Dermis blood vessel endothelial cell (primary cell): ENCODE data around the gene MLH1. TPM values are rescaled to one million over a fixed set of nuclear protein-coding genes. Genes with fewer than 3 reads are reported as not detected.
"Not testable (repeated sequence)": the region's sequence is repeated elsewhere in the genome, so short reads cannot be mapped to it uniquely, and the experiment has no call there.

Experiments used
- DNase-seq: peaks from one replicate; pipeline ENCODE4 v3.0.0; 2010
- total RNA-seq: library from RNA; depleted of rRNA; stranded (reverse); fragments of >200 nt; gene quantifications from 2 replicates; pipeline ENCODE4 v1.2.3, GENCODE V29; 2014

The MLH1 gene
- total RNA-seq, 1 donor from 2014 or later, result 33.2 TPM

- DNase-seq, result no peak
Observed at GRCh38 chr3:37039161-37039846, 46.0 kb downstream of the MLH1 start.

DNA sequence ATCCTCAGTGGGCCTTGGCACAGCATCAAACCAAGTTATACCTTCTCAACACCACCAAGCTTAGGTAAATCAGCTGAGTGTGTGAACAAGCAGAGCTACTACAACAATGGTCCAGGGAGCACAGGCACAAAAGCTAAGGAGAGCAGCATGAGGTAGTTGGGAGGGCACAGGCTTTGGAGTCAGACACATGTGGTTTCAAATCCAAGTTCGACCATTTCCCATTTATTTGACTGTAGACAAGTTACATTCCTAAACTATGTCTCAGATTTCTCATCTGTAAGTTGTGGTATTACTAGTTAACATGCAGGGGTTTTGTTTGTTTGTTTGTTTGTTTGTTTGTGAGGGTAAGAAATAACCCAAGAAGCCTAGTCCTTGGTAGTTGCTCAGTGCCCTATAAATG, 46.9 kb downstream of the MLH1 start:
- DNase-seq, result no peak

GRCh38 chr3:37041546-37042195, 48.4 kb downstream of the MLH1 start:
- peak; percentile 20 for DNase-seq

DNA sequence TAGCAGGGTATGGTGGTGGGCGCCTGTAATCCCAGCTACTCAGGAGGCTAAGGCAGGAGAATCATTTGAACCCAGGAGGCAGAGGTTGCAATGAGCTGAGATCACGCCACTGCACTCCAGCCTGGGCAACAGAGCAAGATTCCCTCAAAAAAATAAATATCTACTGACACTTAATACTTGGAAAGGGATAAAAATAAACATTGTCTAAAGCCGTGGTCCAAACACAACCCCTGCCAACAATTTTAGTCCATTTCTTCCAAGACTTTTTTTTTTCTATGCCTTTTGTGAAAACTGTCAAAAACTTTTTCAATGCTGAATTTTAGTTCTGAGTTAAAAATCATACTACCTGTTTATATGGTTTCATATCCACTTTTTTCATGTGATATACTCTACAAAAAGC, 49.4 kb downstream of the MLH1 start:
- not testable (repeated sequence) for DNase-seq

- DNase-seq, result peak; percentile 57
Observed at GRCh38 chr3:37050282-37050681, 57.0 kb downstream of the MLH1 start.

DNA sequence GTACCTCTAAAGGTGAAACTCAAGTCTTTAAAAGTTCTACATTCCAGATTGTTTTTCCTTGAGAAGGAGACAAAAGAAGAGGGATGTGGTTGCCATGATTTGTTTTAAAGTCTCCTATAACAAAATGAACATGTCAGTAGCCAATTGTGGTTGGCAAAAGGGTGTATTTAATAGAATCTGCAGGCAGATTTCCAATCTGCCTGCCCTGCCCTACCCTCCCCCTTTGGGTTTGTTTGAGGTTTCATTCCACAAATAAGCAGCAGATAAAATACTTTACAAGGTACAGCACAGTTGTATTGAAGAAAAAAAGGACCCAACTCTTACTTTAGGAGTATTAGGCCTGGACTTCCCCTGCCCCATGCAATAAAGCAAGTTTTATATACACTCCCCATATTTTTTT, 59.5 kb downstream of the MLH1 start:
- DNase-seq, result no peak

GRCh38 chr3:37053337-37053736, 60.0 kb downstream of the MLH1 start:
- no peak for DNase-seq

- no peak for DNase-seq
Observed at GRCh38 chr3:37053753-37054152, 60.4 kb downstream of the MLH1 start.

GRCh38 chr3:37054370-37054769, 61.1 kb downstream of the MLH1 start:
- DNase-seq, result peak; percentile 79

DNA sequence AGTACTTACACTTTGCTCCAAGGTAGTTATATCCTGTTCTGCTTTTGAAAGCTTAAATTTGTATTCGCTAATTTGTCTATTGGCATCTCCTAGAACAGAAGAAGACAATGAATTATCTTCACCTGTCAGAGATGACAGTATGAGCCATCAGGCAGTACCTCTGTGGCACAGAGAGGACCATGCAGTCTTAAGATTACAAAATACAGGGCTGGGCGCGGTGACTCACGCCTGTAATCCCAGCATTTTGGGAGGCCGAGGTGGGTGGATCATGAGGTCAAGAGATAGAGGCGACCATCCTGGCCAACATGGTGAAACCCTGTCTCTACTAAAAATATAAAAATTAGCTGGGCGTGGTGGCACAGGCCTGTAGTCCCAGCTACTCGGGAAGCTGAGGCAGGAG, 61.8 kb downstream of the MLH1 start:
- DNase-seq, result not testable (repeated sequence)

- no peak for DNase-seq
Observed at GRCh38 chr3:37056826-37057225, 63.5 kb downstream of the MLH1 start.

DNA sequence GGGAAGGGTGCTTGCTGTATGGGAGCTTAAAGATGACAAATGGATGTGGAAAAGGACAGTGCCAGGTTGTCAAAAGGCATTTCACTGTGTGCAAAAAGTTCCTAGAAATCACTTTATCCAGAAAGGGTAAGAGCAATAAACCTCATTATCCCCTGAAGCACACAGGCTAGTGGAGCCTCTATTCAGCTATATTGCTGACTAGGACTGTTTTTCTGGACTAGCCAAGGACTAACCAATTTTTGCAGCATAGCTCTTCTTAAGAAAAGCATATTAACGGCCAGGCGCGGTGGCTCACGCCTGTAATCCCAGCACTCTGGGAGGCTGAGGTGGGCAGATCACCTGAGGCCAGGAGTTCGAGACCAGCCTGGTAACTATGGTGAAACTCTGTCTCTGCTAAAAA, 64.8 kb downstream of the MLH1 start:
- DNase-seq, result no peak

DNA sequence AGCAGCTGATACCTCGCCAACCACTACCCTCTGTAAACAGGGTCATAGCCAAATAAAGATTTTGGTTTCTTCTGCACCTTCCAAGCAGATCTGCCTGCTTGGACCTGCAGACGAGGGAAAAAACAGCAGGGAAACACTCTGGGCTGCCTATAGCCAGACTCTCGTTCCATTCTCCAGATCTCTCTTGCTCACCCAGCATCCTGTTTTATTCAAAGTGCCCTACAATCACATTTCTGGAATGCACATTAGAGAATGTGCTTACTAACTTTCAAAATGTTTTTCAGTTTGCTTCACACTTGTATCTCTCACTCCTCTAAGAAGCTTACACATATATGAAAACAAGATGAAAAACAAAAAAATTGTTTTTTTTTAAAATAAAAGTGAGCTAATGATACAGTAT, 71.4 kb downstream of the MLH1 start:
- DNase-seq, result no peak

GRCh38 chr3:37067577-37067976, 74.3 kb downstream of the MLH1 start:
- DNase-seq, result no peak

DNA sequence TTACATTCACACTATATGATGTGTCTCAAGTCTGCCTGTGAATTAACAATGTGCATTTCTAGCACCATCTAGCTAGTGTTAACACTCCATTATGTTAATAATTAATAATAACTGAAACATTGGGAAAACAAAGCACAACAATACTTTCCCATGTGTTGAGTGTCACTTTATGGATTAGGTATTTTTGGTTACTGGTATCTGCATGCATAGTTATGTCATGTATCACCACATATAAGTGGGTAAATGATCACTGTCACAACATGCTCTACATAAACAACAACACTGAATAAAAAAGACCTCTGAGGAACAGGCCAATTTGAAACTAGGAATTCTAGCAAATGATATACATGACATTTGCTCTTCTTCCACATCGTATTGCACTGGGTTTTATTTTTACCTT, 74.7 kb downstream of the MLH1 start:
- no peak for DNase-seq

DNA sequence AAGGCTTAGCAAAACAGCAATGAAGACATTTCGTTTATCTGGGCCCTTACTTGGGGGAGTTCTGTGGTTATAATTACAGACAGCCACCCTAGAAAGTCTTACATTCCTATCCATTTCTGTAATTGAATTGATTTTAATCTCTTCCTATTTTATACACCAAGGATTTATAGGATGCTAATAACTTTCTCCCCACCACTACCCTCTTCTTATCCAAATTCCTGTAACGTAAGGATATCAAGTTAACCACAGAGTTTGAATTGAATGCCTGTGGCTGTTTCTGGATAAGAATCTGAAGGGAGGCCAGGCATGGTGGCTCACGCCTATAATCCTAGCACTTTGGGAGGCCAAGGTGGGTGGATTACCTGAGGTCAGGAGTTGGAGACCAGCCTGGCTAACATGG, 78.6 kb downstream of the MLH1 start:
- DNase-seq, result no peak

DNA sequence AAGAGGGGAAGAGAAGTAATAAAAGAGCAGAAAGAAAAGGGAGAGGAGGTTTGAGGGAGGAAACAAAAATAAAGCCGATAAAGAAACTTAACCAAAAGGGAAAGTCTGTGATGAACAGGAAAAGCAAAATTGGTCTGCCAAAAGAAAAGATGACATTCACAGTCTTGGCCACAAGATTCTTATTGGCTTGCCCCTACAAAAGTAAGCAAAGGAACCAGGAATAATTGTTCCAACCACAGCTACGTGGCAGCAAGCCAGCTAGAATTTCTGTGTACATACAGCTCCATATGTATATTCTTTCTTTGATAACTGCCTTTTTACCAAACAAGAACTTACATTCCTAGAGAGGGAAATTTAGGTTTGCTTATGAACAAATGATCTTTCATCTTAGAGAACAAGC, 79.6 kb downstream of the MLH1 start:
- peak; percentile 72 for DNase-seq

DNA sequence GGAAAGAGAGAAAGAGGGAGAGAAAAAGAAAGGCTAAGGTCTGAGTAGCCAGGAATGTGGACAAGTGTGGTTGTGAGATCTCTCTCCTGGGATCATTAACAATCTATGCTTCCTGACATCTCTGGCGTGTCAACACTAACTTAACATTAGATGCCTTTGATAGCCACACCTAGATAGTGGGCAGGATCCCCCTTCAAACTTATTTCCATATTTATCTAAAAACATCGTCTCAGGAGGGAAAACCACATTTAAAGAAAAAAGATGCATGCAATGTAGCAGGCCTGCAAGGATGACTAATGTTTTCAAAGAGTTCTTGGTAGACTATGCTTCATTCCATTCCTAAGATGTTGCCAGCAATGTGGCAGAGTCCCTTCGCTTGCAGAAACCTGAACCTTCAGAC, 80.9 kb downstream of the MLH1 start:
- no peak for DNase-seq

- DNase-seq, result no peak
Observed at GRCh38 chr3:37075955-37076354, 82.6 kb downstream of the MLH1 start.

DNA sequence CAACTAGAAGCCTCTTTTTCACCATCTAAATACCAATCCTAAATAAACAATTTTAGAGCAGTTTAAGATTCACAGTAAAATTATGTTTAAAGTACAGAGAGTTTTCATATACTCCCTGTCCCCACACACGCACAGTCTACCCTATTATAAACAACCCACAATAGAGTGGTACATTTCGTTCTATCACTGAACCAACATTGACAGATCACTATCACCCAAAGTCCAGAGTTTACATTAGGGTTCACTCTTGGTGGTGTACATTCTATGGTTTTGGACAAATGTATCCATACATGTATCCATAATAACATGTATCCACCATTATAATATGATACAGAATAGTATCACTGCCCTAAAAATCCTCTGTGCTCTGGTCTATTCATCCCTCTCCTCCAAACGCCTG, 89.0 kb downstream of the MLH1 start:
- no peak for DNase-seq

DNA sequence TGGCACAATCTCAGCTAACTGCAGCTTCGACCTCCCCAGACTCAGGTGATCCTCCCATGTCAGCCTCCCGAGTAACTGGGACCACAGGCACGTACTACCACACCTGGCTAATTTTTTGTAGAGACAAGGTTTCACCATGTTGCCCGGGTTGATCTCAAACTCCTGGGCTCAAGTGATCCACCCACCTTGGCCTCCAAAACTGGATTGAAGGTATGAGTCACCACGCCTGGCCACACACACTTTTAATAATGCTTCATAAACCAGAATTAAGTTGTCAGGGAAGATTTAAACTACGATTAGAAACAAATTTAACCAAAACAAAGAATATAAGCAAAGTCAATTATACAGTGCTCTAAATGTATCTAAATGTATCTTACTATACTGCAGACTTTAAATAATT, 93.6 kb downstream of the MLH1 start:
- no peak for DNase-seq

GRCh38 chr3:37087870-37088269, 94.6 kb downstream of the MLH1 start:
- DNase-seq, result no peak

DNA sequence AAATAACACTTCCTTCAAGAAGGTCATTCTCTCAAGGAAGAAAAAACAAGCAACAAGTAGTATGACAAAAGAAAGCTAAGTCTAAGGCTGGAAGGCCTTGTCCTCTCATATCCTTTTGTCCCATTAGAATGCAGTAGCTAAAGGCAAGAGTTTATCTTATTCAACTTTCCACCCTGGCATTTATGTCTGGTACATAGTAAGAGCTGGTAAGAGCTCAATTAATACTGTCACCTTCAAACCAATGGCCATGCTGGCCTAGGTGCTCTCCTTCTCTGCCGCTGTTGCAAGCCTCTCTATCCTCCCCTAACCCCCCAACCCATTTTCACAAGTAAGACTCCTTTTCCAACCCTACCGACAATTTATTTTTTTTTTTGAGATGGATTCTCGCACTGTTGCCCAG, 99.2 kb downstream of the MLH1 start:
- DNase-seq, result no peak

DNA sequence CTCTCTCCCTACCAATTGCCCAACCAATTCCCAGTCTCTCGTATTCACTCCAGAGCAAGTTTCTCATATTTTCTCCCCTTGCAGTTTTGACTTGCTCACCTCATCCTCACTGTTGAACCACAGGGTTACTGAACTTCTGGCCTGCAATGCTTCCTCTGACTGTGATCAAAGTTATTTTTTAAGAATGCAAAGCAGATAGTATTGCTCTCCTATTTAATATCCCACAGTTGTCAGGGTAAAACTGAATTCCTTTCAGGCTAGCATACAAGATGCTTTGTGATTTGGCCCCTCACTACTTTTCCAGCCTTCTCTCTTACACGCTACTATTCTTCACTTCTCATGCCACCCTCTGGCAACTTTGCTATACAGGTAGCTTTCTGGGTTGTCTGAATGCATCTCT, 100.2 kb downstream of the MLH1 start:
- DNase-seq, result no peak

GRCh38 chr3:37094636-37095035, 101.3 kb downstream of the MLH1 start:
- DNase-seq, result no peak
